Measurements from ENCODE around the gene KCNA1. TPM values are rescaled to one million over a fixed set of nuclear protein-coding genes. Genes with fewer than 3 reads are reported as not detected.
A peak's percentile ranks its signal among the peaks of the same experiment; 100 is the strongest.

Gene KCNA1
- total RNA-seq, 1 donor from 2014 or later, result not detected

- H3K27me3 Mint-ChIP-seq (ENCODE audit: low read depth), result peaks cover 39% of the 10 kb centered on the region
- H3K4me1 Mint-ChIP-seq (ENCODE audit: low read depth), result no peaks in the 10 kb centered on the region
- H3K9me3 Mint-ChIP-seq, result no peaks in the 10 kb centered on the region
- no peak overlapping the region for H3K27ac Mint-ChIP-seq
- no peaks in the 10 kb centered on the region for H3K36me3 Mint-ChIP-seq (ENCODE audit: low read depth)
- DNase-seq (ENCODE audit: low spot score), result no peak
- intact Hi-C loops (cut with micrococcal nuclease), result no loop called here
- no peak overlapping the region for H3K4me3 Mint-ChIP-seq (ENCODE audit: low read depth)
These were observed 17.8 kb upstream of the KCNA1 start for GRCh38 chr12:4891866-4892265.

GRCh38 chr12:4892418-4892817 is 17.3 kb upstream of the KCNA1 start:
- intact Hi-C loops (cut with micrococcal nuclease), result no loop called here
- H3K9me3 Mint-ChIP-seq, result no peaks in the 10 kb centered on the region
- DNase-seq (ENCODE audit: low spot score), result no peak
- no peaks in the 10 kb centered on the region for H3K4me1 Mint-ChIP-seq (ENCODE audit: low read depth)
- H3K27ac Mint-ChIP-seq, result no peak overlapping the region
- no peak overlapping the region for H3K4me3 Mint-ChIP-seq (ENCODE audit: low read depth)
- no peaks in the 10 kb centered on the region for H3K36me3 Mint-ChIP-seq (ENCODE audit: low read depth)
- H3K27me3 Mint-ChIP-seq (ENCODE audit: low read depth), result peaks cover 35% of the 10 kb centered on the region

- Mint-ChIP-seq H3K4me1 (ENCODE audit: low read depth) (no peaks in the 10 kb centered on the region), H3K27me3 (ENCODE audit: low read depth) (peaks cover 29% of the 10 kb centered on the region), H3K36me3 (ENCODE audit: low read depth) (no peaks in the 10 kb centered on the region), H3K27ac (no peak overlapping the region), H3K9me3 (no peaks in the 10 kb centered on the region), H3K4me3 (ENCODE audit: low read depth) (no peak overlapping the region)
- intact Hi-C loops (cut with micrococcal nuclease), result no loop called here
- no peak for DNase-seq (ENCODE audit: low spot score)
These were observed 15.7 kb upstream of the KCNA1 start for GRCh38 chr12:4894019-4894418.

GRCh38 chr12:4899364-4899763 is 10.3 kb upstream of the KCNA1 start:
- H3K4me1 Mint-ChIP-seq (ENCODE audit: low read depth), result no peaks in the 10 kb centered on the region
- no peak for DNase-seq (ENCODE audit: low spot score)
- H3K4me3 Mint-ChIP-seq (ENCODE audit: low read depth), result no peak overlapping the region
- peaks cover 44% of the 10 kb centered on the region for H3K27me3 Mint-ChIP-seq (ENCODE audit: low read depth)
- H3K27ac Mint-ChIP-seq, result no peak overlapping the region
- H3K36me3 Mint-ChIP-seq (ENCODE audit: low read depth), result no peaks in the 10 kb centered on the region
- no peaks in the 10 kb centered on the region for H3K9me3 Mint-ChIP-seq
- intact Hi-C loops (cut with micrococcal nuclease), result no loop called here

- Mint-ChIP-seq H3K27me3 (ENCODE audit: low read depth) (peaks cover 47% of the 10 kb centered on the region), H3K36me3 (ENCODE audit: low read depth) (no peaks in the 10 kb centered on the region), H3K9me3 (no peaks in the 10 kb centered on the region), H3K4me3 (ENCODE audit: low read depth) (no peak overlapping the region), H3K27ac (no peak overlapping the region), H3K4me1 (ENCODE audit: low read depth) (no peaks in the 10 kb centered on the region)
- intact Hi-C loops (cut with micrococcal nuclease), result no loop called here
- no peak for DNase-seq (ENCODE audit: low spot score)
These were observed 9.4 kb upstream of the KCNA1 start for GRCh38 chr12:4900327-4900726.

- intact Hi-C loops (cut with micrococcal nuclease), result no loop called here
- no peak for DNase-seq (ENCODE audit: low spot score)
These were observed 4.4 kb upstream of the KCNA1 start for GRCh38 chr12:4905316-4905715.

GRCh38 chr12:4908684-4909409 is 858 bp upstream of the KCNA1 start:
- no peak for DNase-seq (ENCODE audit: low spot score)
- Mint-ChIP-seq H3K4me1 (ENCODE audit: low read depth) (peaks cover 8% of the 10 kb centered on the region), H3K4me3 (ENCODE audit: low read depth) (peak overlapping the region; percentile 6), H3K27ac (no peak overlapping the region), H3K9me3 (no peaks in the 10 kb centered on the region), H3K27me3 (ENCODE audit: low read depth) (peaks cover 50% of the 10 kb centered on the region), H3K36me3 (ENCODE audit: low read depth) (no peaks in the 10 kb centered on the region)
- intact Hi-C loops (cut with micrococcal nuclease), result loop anchor here (1.0 kb wide), 1 partner anchor 34 kb away; no protein-coding TSS in a partner anchor

More at GRCh38 chr12:4905316-4905715, 4.4 kb upstream of the KCNA1 start:
- Mint-ChIP-seq H3K27me3 (ENCODE audit: low read depth) (peaks cover 52% of the 10 kb centered on the region), H3K27ac (no peak overlapping the region), H3K4me3 (ENCODE audit: low read depth) (no peak overlapping the region), H3K4me1 (ENCODE audit: low read depth) (peaks cover 6% of the 10 kb centered on the region), H3K36me3 (ENCODE audit: low read depth) (no peaks in the 10 kb centered on the region), H3K9me3 (no peaks in the 10 kb centered on the region)

- no peak for DNase-seq (ENCODE audit: low spot score)
- Mint-ChIP-seq H3K4me3 (ENCODE audit: low read depth) (peak overlapping the region; percentile 6), H3K27me3 (ENCODE audit: low read depth) (peaks cover 48% of the 10 kb centered on the region), H3K9me3 (no peaks in the 10 kb centered on the region), H3K27ac (no peak overlapping the region), H3K36me3 (ENCODE audit: low read depth) (no peaks in the 10 kb centered on the region), H3K4me1 (ENCODE audit: low read depth) (peaks cover 8% of the 10 kb centered on the region)
- intact Hi-C loops (cut with micrococcal nuclease), result loop anchor here (1.0 kb wide), 1 partner anchor 34 kb away; no protein-coding TSS in a partner anchor
These were observed 333 bp upstream of the KCNA1 start for GRCh38 chr12:4909410-4909733.

- peak overlapping the region; percentile 82 for H3K4me3 Mint-ChIP-seq (ENCODE audit: low read depth)
- H3K4me1 Mint-ChIP-seq (ENCODE audit: low read depth), result peaks cover 8% of the 10 kb centered on the region
- no peaks in the 10 kb centered on the region for H3K9me3 Mint-ChIP-seq
- intact Hi-C loops (cut with micrococcal nuclease), result no loop called here
- no peak for DNase-seq (ENCODE audit: low spot score)
- H3K27ac Mint-ChIP-seq, result no peak overlapping the region
- H3K36me3 Mint-ChIP-seq (ENCODE audit: low read depth), result no peaks in the 10 kb centered on the region
- H3K27me3 Mint-ChIP-seq (ENCODE audit: low read depth), result peaks cover 52% of the 10 kb centered on the region
These were observed 1.0 kb downstream of the KCNA1 start for GRCh38 chr12:4910502-4911315.

GRCh38 chr12:4911316-4911994 is 1.8 kb downstream of the KCNA1 start:
- DNase-seq (ENCODE audit: low spot score), result no peak
- no peaks in the 10 kb centered on the region for H3K36me3 Mint-ChIP-seq (ENCODE audit: low read depth)
- peaks cover 8% of the 10 kb centered on the region for H3K4me1 Mint-ChIP-seq (ENCODE audit: low read depth)
- intact Hi-C loops (cut with micrococcal nuclease), result no loop called here
- H3K9me3 Mint-ChIP-seq, result no peaks in the 10 kb centered on the region
- no peak overlapping the region for H3K27ac Mint-ChIP-seq
- peak overlapping the region; percentile 55 for H3K4me3 Mint-ChIP-seq (ENCODE audit: low read depth)
- H3K27me3 Mint-ChIP-seq (ENCODE audit: low read depth), result peaks cover 58% of the 10 kb centered on the region

GRCh38 chr12:4914720-4915119 is 5.0 kb downstream of the KCNA1 start:
- Mint-ChIP-seq H3K4me1 (ENCODE audit: low read depth) (peaks cover 6% of the 10 kb centered on the region), H3K27ac (no peak overlapping the region), H3K9me3 (no peaks in the 10 kb centered on the region), H3K4me3 (ENCODE audit: low read depth) (no peak overlapping the region), H3K36me3 (ENCODE audit: low read depth) (no peaks in the 10 kb centered on the region), H3K27me3 (ENCODE audit: low read depth) (peaks cover 66% of the 10 kb centered on the region)
- no peak for DNase-seq (ENCODE audit: low spot score)
- intact Hi-C loops (cut with micrococcal nuclease), result no loop called here

- H3K4me3 Mint-ChIP-seq (ENCODE audit: low read depth), result no peak overlapping the region
- no peak overlapping the region for H3K27ac Mint-ChIP-seq
- H3K36me3 Mint-ChIP-seq (ENCODE audit: low read depth), result no peaks in the 10 kb centered on the region
- no peak for DNase-seq (ENCODE audit: low spot score)
- intact Hi-C loops (cut with micrococcal nuclease), result no loop called here
- no peaks in the 10 kb centered on the region for H3K4me1 Mint-ChIP-seq (ENCODE audit: low read depth)
- peaks cover 67% of the 10 kb centered on the region for H3K27me3 Mint-ChIP-seq (ENCODE audit: low read depth)
- H3K9me3 Mint-ChIP-seq, result no peaks in the 10 kb centered on the region
These were observed 6.0 kb downstream of the KCNA1 start for GRCh38 chr12:4915752-4916151.
